HG03432 (cell line): ENCODE measurements around the gene BCL7C.

Experiments used
- ATAC-seq: cut with Tn5 transposase; IDR thresholded peaks from one replicate; pipeline ENCODE4 v1.9.1; 2021; ENCODE audit warnings: mild to moderate bottlenecking, moderate library complexity; ENCODE audit not compliant: unreplicated experiment

BCL7C gene

DNA sequence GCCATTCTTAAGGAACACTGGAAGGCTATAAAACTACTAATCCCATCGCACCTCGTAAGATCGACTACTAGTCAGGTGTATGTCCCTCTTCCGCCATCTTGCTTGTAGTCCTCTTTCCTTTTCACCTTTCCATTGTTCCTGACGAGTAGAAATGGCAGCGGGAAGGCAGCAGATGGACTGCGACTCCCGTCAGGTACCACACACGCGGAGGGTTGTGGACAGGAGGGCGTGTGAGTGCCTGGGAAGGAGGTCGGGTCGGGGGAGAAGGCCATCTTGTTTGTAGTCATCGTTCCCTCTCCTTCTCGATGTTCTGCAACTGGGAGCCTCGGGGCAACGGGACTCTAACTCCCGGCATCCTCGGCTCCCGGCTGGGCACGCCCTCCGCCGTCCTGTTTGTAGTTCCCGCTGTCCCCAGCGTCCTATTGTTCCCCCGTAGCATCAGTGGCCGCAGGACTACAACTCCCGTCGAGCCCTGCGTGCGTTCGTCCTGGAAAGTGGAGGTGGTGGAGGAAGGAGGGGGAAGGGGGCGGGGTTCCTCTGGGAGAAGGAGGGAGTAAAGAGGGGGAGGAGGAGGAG lies 29.2 kb upstream of the BCL7C start:
- ATAC-seq = peak; percentile 70

DNA sequence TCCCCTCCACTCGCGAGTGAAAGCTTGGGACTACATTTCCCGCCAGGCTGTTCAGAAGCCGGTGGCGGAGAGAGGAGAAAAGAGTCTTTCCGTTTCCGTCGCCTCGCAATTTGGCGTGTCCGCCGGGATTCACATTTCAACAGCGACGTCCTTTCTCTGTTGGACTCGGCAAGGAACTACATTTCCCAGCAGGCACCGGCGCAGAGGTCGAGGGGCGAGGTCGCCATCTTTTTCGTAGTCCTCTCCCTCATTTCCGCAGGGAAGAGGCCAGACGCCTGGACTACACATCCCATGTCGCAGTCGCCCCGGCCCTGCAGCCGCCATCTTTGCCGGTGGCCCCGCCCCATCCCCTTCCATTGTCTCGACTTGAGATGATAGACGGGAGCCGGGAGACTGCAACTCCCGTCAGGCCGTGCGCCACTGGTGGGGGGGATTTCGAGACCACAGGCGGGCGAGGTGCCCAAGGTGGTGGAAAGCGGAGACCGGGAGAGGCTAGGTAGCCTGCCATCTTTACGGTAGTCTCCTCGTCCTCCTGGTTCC lies 28.6 kb upstream of the BCL7C start:
- peak; percentile 78 for ATAC-seq

DNA sequence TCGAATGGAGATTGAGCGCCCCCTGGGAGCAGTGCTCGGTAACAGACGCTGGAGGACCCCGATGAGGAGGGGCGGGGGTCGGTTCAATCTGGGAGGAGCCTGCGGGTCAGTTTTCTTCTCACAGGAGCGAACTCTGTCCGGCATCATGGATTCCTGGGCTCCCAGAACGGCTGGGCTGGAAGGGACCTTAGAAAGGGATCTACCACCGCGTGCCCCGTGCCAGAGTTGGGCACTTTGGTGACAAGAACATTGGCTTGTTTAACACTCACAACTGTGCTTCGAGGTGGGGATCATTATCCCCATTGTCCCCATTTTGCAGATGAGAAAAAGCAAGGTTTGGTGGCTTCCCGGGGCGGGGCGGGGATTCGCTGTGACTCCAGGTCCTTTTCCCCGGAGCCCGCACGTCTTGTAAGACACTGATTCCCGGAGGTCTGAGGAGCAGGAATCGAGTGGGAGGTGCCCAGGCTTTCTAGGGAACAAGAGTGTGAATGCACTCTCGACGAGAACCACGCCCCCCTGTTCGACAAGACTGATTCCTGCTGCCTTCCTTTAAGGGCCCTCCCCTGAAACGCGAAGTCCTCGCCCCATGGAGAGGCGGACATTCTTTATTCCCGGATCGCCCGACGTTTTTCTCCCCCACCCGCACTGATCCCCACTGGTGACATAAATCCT lies 28.0 kb upstream of the BCL7C start:
- peak; percentile 1 for ATAC-seq

DNA sequence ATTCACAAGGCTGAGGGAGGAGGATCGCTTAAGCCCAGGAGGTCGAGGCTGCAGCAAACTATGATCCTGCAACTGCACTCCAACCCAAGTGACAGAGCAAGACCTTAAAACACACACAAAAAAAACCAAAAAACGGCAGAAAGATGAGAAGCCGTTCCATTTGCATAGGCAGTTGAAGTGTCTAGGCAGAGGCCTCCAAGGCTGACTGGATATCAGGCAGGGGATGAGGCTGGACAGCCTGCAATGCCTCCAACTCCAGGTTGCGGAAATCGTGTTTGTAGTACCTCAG lies 27.5 kb upstream of the BCL7C start:
- ATAC-seq = no peak

DNA sequence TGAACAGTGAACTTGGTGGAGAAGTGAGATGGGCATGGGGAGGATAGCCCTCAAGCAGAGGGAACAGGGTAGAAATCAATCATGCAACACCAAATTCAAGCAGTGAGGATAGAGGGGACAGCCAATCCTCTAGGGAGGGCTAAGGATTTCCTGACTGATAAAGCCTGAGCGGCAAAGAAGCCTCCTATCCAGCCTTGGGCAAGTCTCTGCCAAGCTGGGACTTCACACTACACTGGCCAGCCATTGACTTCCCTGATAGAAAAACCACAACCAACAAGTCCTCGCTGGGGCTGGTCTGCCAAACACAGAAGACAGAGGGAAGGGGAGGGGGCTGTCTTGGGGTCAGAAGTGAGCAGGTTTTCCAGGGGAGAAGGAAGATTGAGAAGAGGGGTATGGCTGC lies 27.0 kb upstream of the BCL7C start:
- no peak for ATAC-seq

DNA sequence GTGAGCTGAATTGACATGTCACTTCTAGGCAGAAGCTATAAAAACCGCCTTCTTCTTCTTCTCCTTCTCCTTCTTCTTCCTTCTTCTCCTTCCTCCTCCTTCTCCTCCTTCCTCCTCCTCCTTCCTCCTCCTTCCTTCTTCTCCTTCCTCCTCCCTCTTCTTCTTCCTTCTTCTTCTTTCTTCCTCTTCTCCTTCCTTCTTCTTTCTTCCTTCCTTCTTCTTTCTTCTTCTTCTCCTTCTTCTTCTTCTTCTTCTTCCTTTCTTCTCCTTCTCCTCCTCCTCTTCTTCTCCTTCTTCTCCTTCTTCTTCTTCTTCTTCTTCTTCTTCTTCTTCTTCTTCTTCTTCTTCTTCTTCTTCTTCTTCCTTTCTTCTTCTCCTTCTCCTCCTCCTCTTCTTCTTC lies 24.7 kb upstream of the BCL7C start:
- no peak for ATAC-seq

DNA sequence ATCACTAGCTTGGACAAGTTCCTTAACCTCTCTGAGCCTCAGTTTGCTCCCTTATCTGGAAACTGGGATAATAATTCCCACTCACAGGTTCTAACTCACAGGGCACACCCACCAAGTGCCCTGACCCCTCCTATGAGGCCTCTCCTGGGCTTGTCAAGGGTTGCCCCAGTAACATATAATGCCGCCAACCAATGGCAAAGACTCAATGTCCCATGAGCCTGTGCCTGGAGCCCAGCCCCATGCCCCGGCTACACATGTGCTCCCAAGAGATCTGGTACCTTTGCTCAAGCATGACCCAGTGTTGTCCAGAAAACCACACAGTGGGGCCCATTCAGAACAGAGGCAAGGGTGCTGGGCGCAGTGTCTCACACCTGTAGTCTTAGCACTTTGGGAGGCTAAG lies 21.0 kb upstream of the BCL7C start:
- ATAC-seq = no peak

DNA sequence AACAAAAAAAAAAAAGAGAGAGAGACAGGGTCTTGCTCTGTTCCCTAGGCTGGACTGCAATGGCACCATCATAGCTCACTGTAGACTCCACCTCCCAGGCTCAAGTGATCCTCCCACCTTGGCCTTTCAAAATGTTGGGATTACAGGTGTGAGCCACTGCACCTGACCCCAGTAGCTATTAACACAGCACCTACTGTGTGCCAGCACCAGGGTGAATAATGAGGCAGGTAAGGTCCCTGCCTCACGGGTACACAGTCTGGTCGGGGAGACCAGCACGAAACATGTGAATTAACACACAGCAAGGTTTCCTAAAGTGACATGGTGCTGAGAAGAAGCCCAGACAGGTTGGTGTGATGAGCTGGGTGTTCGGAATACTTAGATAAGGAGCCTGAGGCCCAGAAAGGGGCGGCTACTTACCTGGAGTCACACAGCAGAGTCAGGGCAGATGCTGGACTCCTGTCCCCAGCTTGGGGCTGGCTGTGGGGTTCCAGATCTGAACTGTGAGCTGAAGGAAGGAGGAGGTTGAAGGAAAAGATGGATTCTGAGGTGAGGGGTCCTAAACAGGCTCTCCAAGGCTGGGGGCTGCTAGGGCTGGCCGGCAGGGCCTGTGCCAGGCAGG lies 19.0 kb upstream of the BCL7C start:
- ATAC-seq = no peak

DNA sequence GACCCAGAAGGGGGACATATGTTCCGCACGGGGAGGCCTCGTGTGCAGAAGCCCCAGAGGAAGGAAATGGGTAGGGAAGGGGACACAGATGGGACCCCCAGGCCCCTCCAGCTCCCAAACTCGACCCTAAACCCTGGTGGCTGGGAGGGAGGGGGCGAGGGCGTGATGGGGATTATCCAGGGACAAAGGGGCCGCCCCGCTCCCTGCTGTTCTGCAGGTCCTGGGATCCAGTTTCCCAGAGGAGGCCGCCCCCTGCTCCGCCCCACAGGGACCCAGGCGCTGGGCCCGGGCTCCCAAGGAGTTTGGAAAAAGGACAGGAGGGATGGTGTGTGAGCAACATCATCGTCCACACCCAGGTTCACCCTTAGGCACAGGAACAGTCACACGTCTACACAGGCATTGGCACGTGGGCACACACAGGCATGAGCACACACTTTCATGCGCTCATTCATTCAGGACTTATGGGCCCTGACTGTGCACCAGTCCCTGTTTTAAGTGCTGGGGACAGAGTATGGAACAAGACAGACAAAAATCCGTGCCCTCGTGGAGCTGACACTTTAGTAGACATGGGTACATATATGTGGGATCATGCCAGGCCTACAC lies 16.7 kb upstream of the BCL7C start:
- no peak for ATAC-seq

DNA sequence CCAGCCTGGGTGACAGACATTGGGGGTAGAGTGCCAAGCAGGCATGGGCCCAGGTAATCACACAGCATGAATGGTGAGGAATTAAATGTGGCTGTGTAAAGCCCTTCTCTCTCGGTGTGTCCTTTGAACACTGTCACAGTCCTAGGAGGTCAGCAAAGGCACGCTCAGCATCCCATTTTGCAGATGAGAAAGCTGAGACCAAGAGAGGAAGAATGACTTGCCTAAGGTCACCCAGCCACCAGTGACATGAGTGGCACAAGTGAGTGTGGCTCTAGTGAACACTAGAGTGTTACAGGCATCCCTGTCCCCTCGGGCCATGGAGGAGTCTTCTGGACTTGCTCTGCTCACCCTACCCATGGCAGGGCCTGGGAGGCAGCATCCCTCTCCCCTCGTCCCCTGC lies 13.2 kb upstream of the BCL7C start:
- no peak for ATAC-seq

DNA sequence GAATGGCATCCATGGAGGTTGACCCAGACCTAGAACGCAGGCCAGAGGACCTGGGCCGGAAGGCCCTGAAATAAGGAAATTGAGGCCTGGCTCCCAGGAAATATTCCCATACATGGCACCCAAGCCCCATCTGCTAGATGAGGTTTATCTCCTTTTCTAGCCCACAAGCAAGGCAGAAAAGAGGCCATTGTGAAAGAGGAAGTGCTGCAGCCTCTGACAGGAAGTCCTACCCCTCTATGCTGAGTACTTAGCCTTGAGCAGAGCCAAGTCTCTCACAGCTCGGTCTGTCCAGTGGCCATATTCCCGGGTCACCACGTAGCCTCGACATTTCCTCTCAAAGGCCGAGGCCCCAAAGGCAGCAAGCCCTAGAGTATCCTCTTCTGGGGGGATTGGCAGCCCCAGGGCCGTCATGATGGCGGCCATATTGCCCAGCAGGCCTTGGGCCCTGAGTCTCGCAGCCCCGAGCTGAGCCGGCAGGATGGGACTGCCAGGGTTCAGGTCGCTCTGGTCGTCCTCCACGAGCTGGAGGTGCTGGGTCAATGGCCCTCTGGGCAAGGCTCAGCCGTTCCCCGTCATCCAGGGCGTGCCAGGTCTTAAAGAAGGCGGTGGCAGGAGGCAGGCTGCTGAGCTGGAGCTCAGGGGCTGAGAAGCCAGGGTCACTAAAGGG lies 10.4 kb upstream of the BCL7C start:
- no peak for ATAC-seq

DNA sequence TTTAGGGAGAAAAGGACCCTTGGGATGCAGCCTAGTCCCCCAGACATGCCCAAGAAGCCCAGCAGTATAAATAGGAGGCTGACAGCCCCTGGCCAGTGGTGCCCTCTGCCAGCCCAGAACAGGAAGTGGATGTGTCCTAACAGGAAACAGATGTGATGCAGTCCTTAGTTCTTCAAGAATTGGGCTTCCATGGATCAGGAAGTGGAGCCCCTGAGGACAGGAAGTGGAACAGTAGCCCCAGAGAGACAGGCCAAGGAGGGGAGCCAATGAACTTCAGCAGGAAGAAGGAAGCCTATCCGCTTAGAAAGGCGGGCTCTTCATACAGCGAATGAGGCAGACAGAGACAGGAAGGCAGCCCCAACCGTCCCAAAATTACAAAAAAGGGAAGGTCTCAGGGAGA lies 9.7 kb upstream of the BCL7C start:
- no peak for ATAC-seq

DNA sequence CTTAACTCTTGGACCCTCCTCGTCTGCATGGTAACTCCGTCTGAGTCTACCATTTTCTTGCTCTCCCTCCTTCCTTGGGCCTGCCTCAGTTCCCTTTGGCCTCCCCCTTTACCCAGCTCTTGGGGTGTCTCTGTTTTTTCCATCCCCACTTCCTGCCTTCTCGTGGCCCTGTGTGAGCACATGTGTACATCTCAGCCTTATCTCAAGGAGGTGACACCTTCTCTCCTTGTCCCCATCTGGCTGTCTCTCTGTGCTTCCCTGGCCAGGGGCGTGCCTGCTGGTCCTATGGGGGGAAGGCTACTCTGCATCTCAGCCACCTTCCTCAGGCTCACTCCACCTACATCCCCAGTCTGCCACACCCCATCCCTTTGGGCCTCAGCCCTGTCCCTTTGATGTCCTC lies 9.1 kb upstream of the BCL7C start:
- no peak for ATAC-seq

DNA sequence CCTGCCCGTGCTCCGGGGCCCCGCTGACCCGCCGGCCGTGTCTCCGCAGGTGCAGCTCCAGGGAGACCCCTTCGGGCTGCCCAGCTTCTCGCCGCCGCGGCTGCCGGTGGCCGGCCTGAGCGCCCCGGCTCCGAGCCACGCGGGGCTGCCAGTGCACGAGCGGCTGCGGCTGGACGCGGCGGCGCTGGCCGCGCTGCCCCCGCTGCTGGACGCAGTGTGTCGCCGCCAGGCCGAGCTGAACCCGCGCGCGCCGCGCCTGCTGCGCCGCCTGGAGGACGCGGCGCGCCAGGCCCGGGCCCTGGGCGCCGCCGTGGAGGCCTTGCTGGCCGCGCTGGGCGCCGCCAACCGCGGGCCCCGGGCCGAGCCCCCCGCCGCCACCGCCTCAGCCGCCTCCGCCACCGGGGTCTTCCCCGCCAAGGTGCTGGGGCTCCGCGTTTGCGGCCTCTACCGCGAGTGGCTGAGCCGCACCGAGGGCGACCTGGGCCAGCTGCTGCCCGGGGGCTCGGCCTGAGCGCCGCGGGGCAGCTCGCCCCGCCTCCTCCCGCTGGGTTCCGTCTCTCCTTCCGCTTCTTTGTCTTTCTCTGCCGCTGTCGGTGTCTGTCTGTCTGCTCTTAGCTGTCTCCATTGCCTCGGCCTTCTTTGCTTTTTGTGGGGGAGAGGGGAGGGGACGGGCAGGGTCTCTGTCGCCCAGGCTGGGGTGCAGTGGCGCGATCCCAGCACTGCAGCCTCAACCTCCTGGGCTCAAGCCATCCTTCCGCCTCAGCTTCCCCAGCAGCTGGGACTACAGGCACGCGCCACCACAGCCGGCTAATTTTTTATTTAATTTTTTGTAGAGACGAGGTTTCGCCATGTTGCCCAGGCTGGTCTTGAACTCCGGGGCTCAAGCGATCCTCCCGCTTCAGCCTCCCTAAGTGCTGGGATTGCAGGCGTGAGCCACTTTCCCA lies 8.4 kb upstream of the BCL7C start:
- ATAC-seq = peak; percentile 70

DNA sequence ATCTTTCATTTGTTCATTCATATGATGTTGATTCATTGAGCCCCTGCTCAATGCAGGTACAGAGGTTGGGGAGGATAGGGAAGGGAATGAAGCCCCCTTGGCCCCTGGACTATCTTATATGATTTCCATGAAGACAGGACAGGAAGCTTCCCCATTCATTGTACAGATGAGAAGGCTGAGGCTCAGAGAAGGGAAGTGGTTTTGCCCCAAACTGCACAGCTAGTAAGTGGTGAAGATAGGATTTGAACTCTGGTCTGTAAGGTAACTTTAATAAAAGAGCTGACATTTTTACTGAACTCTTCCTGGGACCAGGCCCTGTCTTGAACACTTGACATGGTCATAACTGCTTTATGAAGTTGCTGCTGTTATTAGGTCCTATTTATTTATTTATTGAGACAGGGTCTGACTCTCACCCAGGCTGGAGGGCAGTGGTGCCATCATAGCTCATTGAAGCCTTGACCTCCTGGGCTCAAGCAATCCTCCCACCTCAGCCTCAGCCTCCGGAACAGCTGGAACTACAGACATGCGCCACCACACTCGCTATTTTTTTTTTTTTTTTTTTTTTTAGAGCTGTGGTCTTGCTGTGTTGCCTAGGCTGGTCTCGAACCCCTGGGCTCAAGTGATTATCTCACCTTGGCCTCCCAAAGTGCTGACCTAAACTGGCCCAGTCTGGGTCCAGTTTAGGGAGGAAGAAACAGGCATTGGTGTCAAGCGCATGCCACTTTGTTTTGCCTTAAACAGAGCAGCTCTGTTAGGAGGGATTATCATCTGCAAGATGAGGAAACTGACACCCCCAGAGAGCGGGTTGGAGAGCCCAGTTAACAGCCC lies 7.5 kb upstream of the BCL7C start:
- ATAC-seq = no peak

DNA sequence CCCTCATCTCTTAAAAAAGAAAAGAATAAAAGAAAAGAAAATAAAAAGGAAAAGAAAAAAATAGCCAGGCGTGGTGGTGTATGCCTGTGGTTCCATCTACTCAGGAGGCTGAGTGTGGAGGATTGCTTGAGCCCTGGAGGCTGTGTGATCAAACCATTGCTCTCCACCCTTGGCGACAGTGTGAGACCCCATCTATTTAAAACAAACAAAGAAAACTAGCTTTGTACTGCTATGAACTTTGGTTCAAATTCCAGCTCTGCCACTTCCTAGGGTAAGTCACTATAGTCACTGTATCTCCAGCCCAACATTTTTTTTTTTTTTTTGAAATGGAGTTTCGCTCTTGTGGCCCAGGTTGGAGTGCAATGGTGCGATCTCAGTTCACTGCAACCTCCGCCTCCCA lies 6.7 kb upstream of the BCL7C start:
- no peak for ATAC-seq

DNA sequence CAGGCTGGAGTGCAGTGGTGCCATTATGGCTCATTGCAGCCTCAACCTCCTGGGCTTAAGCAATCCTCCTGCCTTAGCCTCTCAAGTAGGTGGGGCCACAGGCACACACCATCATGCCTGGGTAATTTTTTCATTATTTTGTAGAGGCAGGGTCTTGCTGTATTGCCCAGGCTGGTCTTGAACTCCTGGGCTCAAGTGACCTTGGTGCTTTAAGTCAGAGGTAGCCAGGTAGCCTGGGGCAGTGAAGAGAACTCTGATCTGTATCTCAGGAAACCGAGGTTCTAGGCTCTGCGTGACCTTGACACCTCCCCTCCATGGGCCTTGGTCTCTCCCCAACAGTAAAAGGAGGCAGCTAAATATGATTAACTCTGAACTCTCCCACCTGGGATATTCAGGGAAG lies 5.9 kb upstream of the BCL7C start:
- no peak for ATAC-seq

DNA sequence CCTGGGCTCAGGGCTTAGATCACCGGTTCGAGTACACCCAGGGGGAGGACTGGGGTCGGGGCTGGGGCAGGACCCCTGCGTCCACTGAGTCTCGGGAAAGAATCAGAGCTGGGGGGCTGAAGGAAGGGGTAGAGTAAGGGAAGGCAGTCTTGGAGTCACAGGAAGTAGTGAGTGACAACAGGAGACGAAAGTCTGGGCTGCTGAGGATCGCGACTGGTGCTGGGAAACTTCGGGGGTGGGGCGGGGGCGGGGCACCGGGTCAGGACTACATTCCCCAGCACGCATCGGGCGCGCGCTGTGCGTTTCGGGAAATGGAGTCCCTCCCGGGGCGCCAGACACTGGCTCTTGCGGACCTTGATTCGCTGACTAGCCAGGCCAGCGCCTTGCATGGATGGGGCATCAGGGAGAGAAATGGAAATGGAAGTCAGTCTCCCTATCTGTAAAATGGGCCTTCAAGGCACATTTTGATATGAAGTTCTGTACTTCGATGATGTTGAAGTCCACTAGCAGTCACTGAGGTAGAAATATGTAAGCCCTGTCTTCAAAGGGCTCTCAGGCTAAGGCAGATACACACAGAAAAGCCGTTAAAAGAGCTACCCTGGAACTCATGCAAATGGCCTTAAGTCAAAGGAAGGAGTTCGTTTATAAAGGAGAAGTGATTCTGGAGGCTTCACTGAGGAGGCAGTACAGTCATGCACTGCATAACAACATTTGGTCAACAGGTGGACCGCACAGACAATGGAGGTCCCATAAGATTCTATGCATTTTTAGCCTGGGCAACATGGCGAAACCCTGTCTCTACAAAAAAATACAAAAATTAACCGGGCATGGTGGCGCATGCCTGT lies 3.2 kb upstream of the BCL7C start:
- ATAC-seq = no peak
